Natural killer cell (primary cell): ENCODE measurements around the gene IDE. TPM values are rescaled to one million over a fixed set of nuclear protein-coding genes. Genes with fewer than 3 reads are reported as not detected.
"Not testable (repeated sequence)": the region's sequence is repeated elsewhere in the genome, so short reads cannot be mapped to it uniquely, and the experiment has no call there.

ENCODE experiments used
- ATAC-seq, 3 donors: fragments of 150-1000 bp in 2 of 3; fragments of 200-7000 bp in 1 of 3; cut with Tn5 transposase; 1 replicate in 1 of 3; 2 replicates in 2 of 3; pipeline ENCODE4 v1.10.0; 2021; ENCODE audit warnings: mild to moderate bottlenecking in 2 of 3, moderate library complexity in 2 of 3
- DNase-seq, 2 donors: peaks; one replicate each; pipeline versions ENCODE4 v3.0.0 to v3.0.0-alpha.2; 2013 to 2021; ENCODE audit warnings: mixed read lengths in 1 of 2
- H3K27ac ChIP-seq: one replicate; pipeline ENCODE4 v1.5.1; 2013; ENCODE audit warnings: mild to moderate bottlenecking, low read length
- H3K27me3 ChIP-seq: one replicate; pipeline ENCODE4 v1.6.1; 2013; ENCODE audit warnings: low read length; ENCODE audit not compliant: control insufficient read depth, insufficient read depth
- H3K36me3 ChIP-seq: one replicate; pipeline ENCODE4 v1.6.1; 2013; ENCODE audit warnings: low read length; ENCODE audit not compliant: control insufficient read depth, insufficient read depth
- H3K4me1 ChIP-seq: one replicate; pipeline ENCODE4 v1.6.1; 2013; ENCODE audit warnings: low read length; ENCODE audit not compliant: control insufficient read depth, insufficient read depth
- H3K4me3 ChIP-seq: one replicate; pipeline ENCODE4 v1.5.1; 2013; ENCODE audit warnings: low read length
- H3K9me3 ChIP-seq: one replicate; pipeline ENCODE4 v1.6.1; 2013; ENCODE audit warnings: low read length; ENCODE audit not compliant: control insufficient read depth, insufficient read depth
- H3K27ac Mint-ChIP-seq, 2 donors: one replicate each; pipeline ENCODE4 v1.8.0; 2022; ENCODE audit warnings: mild to moderate bottlenecking in 2 of 2, mixed read lengths in 2 of 2, moderate library complexity in 1 of 2
- H3K27me3 Mint-ChIP-seq, 2 donors: one replicate each; pipeline ENCODE4 v1.8.0; 2022; ENCODE audit warnings: low read depth in 2 of 2, mixed read lengths in 2 of 2
- H3K36me3 Mint-ChIP-seq: one replicate; pipeline ENCODE4 v1.8.0; 2022; ENCODE audit warnings: mixed read lengths
- H3K4me1 Mint-ChIP-seq, 2 donors: one replicate each; pipeline ENCODE4 v1.8.0; 2022; ENCODE audit warnings: mixed read lengths in 2 of 2
- H3K4me3 Mint-ChIP-seq: one replicate; pipeline ENCODE4 v1.8.0; 2022; ENCODE audit warnings: mild to moderate bottlenecking, moderate library complexity, mixed read lengths
- H3K9me3 Mint-ChIP-seq, 2 donors: one replicate each; pipeline ENCODE4 v1.8.0; 2022; ENCODE audit warnings: mixed read lengths in 2 of 2
- CTCF ChIP-seq: fragments of 200-600 bp; IDR thresholded peaks from one replicate; pipeline ENCODE4 v1.8.0; 2022; ENCODE audit warnings: antibody characterized with exemption
- WGBS: methylation state at CpG from one replicate; pipeline ENCODE4 v1.1.7; 2013; ENCODE audit warnings: missing lambda C conversion rate; ENCODE audit not compliant: insufficient coverage; 5-methylcytosine and 5-hydroxymethylcytosine counted together
- intact Hi-C: fragments of 100-400 bp; cut with micrococcal nuclease; formaldehyde crosslinking; loops from one replicate; pipeline ENCODE4 v1.14.2; 2022
- total RNA-seq, 4 donors: library from RNA; stranded (reverse); fragments of 120-200 nt in 1 of 4; gene quantifications; one replicate each; pipeline versions ENCODE4 v1.2.3 to v1.2.4, GENCODE V29; 2013 to 2022

Gene IDE
- total RNA-seq, 3 donors from 2014 or later (not counting 1 experiment from before 2014, with no cell fraction given) = 18.2 to 23.5 (median 21.8) TPM

- no peaks in the 10 kb centered on the region for H3K36me3 Mint-ChIP-seq
- H3K27ac Mint-ChIP-seq = no peak overlapping the region
- no peak for TF ChIP-seq CTCF
These were observed 169.1 kb downstream of the IDE start for GRCh38 chr10:92404612-92405418.

GRCh38 chr10:92402234-92402633 lies 171.7 kb downstream of the IDE start:
- H3K4me3 ChIP-seq, H3K27me3 Mint-ChIP-seq, H3K4me3 Mint-ChIP-seq, DNase-seq, H3K4me1 ChIP-seq, H3K27me3 ChIP-seq, H3K4me1 Mint-ChIP-seq, H3K36me3 Mint-ChIP-seq, H3K9me3 ChIP-seq, H3K27ac ChIP-seq, H3K36me3 ChIP-seq, ATAC-seq, H3K27ac Mint-ChIP-seq, intact Hi-C loops, H3K9me3 Mint-ChIP-seq: not testable (repeated sequence)
- WGBS = 82% methylated on average over 5 of the region's 5 CpGs

More at GRCh38 chr10:92404612-92405418, 169.1 kb downstream of the IDE start:
- H3K4me3 Mint-ChIP-seq = no peak overlapping the region
- no peaks in the 10 kb centered on the region for H3K4me1 ChIP-seq
- peak in 1 of 3 donors; percentile 39 for ATAC-seq
- WGBS = 65% methylated on average over 10 of the region's 10 CpGs
- H3K36me3 ChIP-seq = no peaks in the 10 kb centered on the region
- H3K9me3 ChIP-seq = no peaks in the 10 kb centered on the region
- peaks cover 0 to 6% of the 10 kb centered on the region in 2 donors for H3K27me3 Mint-ChIP-seq
- H3K9me3 Mint-ChIP-seq = no peaks in the 10 kb centered on the region
- H3K4me3 ChIP-seq = no peak overlapping the region
- H3K27me3 ChIP-seq = no peaks in the 10 kb centered on the region
- DNase-seq = no peak
- no peak overlapping the region for H3K27ac ChIP-seq
- intact Hi-C loops = no loop called here
- no peaks in the 10 kb centered on the region for H3K4me1 Mint-ChIP-seq

Other genes starting within 250 kb of the IDE start
- gene KIF11, start 19.0 kb upstream of the IDE start, total RNA-seq = 1 to 10 TPM; 1.3 to 2.4 (median 1.9) TPM
- 10 to 100 TPM; 19.5 to 24.0 (median 20.3) TPM for gene HHEX, start 115.9 kb upstream of the IDE start, total RNA-seq